ENCODE data around the gene KIF7. TPM values are rescaled to one million over a fixed set of nuclear protein-coding genes. Genes with fewer than 3 reads are reported as not detected.

Gene KIF7
- total RNA-seq, 4 donors from 2014 or later: 2.0 to 17.3 (median 11.3) TPM

DNA sequence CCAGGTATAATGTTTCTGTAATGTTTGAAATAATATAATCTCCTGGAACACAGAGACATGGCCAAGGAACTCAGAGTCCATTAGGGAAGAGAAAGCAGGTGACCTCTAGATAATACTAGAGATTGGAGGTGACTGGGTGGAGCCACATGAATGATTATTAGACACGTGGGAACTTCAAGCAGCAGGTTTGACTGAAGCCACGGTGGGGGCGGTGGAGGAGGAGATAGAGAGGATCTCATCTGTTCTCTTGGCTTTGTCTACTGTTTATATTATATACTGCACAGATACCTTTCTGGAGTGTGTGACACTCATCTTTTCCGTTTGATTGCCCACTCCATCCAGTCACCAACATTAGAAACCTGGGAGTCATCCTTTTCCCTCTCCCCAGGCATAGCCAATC lies 33.7 kb downstream of the KIF7 start:
- DNase-seq: no peak

DNA sequence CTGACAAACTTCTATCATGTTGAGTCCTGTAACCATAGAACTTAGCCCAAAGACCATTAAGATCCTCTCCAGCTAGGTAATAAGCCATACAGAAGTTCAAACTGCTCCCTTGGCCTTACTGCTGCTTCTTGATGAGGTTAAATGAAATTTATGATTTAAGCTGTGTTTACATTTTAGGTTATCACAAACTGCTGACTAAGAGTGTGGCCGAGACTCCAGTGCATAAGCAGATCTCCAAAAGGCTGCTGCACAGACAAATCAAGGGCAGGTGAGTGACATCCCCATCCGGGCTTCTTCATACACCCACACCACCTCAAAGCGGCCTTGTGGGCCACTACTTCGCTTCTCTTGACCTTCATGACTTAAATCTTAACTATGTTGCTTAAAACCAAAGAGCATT lies 39.0 kb downstream of the KIF7 start:
- intact Hi-C loops (cut with DNase I; ENCODE audit: low total_unique reads): no loop called here
- no peak overlapping the region for H3K27ac ChIP-seq
- H3K36me3 ChIP-seq: no peaks in the 10 kb centered on the region

More for the DNA sequence above, 33.7 kb downstream of the KIF7 start:
- Histone ChIP-seq H3K4me1 (no peaks in the 10 kb centered on the region), H3K36me3 (no peaks in the 10 kb centered on the region), H3K4me3 (no peak overlapping the region), H3K9me3 (no peaks in the 10 kb centered on the region), H3K27ac (no peak overlapping the region), H3K27me3 (no peaks in the 10 kb centered on the region)
- TF ChIP-seq, protein P1, sequence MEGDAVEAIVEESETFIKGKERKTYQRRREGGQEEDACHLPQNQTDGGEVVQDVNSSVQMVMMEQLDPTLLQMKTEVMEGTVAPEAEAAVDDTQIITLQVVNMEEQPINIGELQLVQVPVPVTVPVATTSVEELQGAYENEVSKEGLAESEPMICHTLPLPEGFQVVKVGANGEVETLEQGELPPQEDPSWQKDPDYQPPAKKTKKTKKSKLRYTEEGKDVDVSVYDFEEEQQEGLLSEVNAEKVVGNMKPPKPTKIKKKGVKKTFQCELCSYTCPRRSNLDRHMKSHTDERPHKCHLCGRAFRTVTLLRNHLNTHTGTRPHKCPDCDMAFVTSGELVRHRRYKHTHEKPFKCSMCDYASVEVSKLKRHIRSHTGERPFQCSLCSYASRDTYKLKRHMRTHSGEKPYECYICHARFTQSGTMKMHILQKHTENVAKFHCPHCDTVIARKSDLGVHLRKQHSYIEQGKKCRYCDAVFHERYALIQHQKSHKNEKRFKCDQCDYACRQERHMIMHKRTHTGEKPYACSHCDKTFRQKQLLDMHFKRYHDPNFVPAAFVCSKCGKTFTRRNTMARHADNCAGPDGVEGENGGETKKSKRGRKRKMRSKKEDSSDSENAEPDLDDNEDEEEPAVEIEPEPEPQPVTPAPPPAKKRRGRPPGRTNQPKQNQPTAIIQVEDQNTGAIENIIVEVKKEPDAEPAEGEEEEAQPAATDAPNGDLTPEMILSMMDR (IDR thresholded peaks at IDR 0.05): no peak
- no peak for TF ChIP-seq POLR2A (IDR thresholded peaks at IDR 0.05)
- intact Hi-C loops (cut with DNase I; ENCODE audit: low total_unique reads): no loop called here

DNA sequence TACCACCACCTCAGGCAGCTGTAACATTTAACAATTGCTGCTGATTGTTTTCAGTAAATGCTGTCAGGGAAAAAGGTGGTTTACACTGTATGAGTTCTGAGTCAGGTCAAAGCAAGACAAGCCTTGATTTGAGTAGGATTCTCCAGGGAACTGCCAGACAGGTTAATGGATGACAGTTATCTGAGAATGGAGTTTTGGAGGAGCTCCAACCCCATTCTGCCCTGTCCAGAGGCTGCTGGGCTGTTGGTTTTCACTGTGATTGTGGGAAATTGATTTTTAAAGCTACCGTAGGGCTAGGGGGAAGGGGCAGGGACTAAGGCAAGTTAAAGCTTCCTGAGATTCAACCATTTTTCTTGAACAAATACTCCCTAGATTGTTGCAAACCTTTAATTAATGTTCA lies 40.1 kb downstream of the KIF7 start:
- intact Hi-C loops (cut with DNase I; ENCODE audit: low total_unique reads): no loop called here

More for the DNA sequence above, 39.0 kb downstream of the KIF7 start:
- H3K27me3 ChIP-seq: no peaks in the 10 kb centered on the region
- no peak overlapping the region for H3K4me3 ChIP-seq
- no peaks in the 10 kb centered on the region for H3K4me1 ChIP-seq
- TF ChIP-seq POLR2A (IDR thresholded peaks at IDR 0.05): no peak
- TF ChIP-seq, protein P1 (IDR thresholded peaks at IDR 0.05): no peak
- no peak for DNase-seq
- H3K9me3 ChIP-seq: no peaks in the 10 kb centered on the region

DNA sequence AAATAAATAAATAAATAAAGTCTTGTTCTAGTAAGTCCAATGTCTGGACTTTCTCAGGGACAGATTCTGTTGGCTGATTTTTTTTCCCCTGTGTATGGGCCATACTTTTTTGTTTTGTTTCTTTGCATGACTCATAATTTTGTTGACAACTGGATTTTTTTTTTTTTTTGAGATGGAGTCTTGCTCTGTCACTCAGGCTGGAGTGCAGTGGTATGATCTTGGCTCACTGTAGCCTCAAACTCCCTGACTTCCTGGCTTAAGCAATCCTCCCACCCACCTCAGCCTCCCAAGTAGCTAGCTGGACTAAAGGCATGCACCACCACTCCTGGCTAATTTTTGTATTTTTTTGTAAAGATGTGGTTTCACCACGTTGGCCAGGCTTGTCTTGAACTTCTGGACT lies 41.1 kb downstream of the KIF7 start:
- Histone ChIP-seq H3K4me3 (no peak overlapping the region), H3K27me3 (no peaks in the 10 kb centered on the region), H3K9me3 (no peaks in the 10 kb centered on the region), H3K4me1 (no peaks in the 10 kb centered on the region), H3K27ac (no peak overlapping the region), H3K36me3 (no peaks in the 10 kb centered on the region)
- intact Hi-C loops (cut with DNase I; ENCODE audit: low total_unique reads): no loop called here
- DNase-seq: no peak
- TF ChIP-seq POLR2A (IDR thresholded peaks at IDR 0.05): no peak
- TF ChIP-seq, protein P1 (IDR thresholded peaks at IDR 0.05): no peak

More for the DNA sequence above, 40.1 kb downstream of the KIF7 start:
- Histone ChIP-seq H3K36me3 (no peaks in the 10 kb centered on the region), H3K4me1 (no peaks in the 10 kb centered on the region), H3K27ac (no peak overlapping the region), H3K27me3 (no peaks in the 10 kb centered on the region), H3K9me3 (no peaks in the 10 kb centered on the region), H3K4me3 (no peak overlapping the region)
- TF ChIP-seq, protein P1 (IDR thresholded peaks at IDR 0.05): no peak
- no peak for TF ChIP-seq POLR2A (IDR thresholded peaks at IDR 0.05)
- no peak for DNase-seq

DNA sequence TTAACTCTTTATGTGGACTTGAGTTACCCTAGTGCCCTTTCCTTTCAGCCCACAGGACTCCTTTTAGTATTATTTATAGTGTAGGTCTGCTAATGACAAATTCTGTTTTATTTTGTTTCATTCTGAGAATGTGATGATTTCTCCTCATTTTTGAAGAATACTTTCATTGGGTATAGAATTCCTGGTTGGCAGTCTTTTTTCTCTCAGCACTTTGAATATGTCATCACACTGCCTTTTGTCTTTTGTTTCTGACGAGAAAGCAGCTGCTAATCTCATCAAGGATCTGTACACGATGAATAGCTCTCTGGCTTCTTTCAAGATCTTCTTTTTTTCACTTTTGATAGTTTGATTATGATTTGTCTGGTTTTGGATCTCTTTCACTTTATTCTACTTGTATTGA lies 42.2 kb downstream of the KIF7 start:
- Histone ChIP-seq H3K9me3 (no peaks in the 10 kb centered on the region), H3K27me3 (no peaks in the 10 kb centered on the region), H3K27ac (no peak overlapping the region), H3K4me3 (no peak overlapping the region), H3K4me1 (no peaks in the 10 kb centered on the region), H3K36me3 (no peaks in the 10 kb centered on the region)
- no peak for DNase-seq
- intact Hi-C loops (cut with DNase I; ENCODE audit: low total_unique reads): no loop called here
- TF ChIP-seq POLR2A (IDR thresholded peaks at IDR 0.05): no peak
- TF ChIP-seq, protein P1 (IDR thresholded peaks at IDR 0.05): no peak
